BE2C (cell line): ENCODE results near the gene ZNF423.

Source experiments
- DNase-seq: peaks from one replicate; pipeline ENCODE4 v3.0.0-alpha.2; 2020
- H3K27me3 ChIP-seq: fragments of 250-450 bp; sonication (Bioruptor Pico); 2 replicates; pipeline ENCODE4 v1.5.1; 2020; ENCODE audit warnings: mild to moderate bottlenecking
- H3K36me3 ChIP-seq: fragments of 250-450 bp; sonication (Bioruptor Pico); 2 replicates; pipeline ENCODE4 v1.5.1; 2020; ENCODE audit warnings: mild to moderate bottlenecking
- H3K4me1 ChIP-seq: fragments of 250-450 bp; sonication (Bioruptor Pico); 2 replicates; pipeline ENCODE4 v1.5.1; 2020
- H3K4me3 ChIP-seq: 2 replicates; pipeline ENCODE4 v1.5.1; 2011; ENCODE audit warnings: low read depth, low read length
- H3K9me3 ChIP-seq: fragments of 250-450 bp; sonication (Bioruptor Pico); 2 replicates; pipeline ENCODE4 v1.5.1; 2020
- TF ChIP-seq, protein P1 (sequence below): IDR thresholded peaks from 2 replicates; pipeline ENCODE4 v1.5.1; 2012; ENCODE audit warnings: mild to moderate bottlenecking, low read depth, low read length

The ZNF423 gene

DNA sequence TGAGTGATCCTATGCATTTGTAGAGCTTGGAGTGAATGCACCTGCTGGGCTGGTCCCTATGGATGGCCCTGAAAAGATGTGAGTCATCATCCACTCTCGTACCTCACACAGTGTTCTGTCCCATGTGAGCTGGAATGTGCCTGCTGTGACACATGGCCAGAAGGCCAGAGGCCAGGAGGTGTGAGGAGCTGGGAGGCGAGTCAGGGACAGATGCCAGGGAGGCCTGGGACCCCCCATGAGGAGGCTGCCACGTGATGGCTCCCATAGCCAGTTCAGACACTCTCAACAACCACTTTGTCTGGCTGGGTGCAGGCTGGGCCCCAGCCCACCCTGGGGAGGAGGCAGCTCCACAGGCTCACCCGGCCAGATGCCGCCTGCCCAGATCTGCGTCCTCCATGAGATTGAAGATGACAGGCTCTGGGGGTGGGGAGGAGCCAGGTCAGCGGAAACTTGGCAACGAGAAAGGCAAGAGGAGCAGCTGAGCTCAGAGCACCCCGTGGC is 313.5 kb downstream of the ZNF423 start:
- TF ChIP-seq, protein P1, sequence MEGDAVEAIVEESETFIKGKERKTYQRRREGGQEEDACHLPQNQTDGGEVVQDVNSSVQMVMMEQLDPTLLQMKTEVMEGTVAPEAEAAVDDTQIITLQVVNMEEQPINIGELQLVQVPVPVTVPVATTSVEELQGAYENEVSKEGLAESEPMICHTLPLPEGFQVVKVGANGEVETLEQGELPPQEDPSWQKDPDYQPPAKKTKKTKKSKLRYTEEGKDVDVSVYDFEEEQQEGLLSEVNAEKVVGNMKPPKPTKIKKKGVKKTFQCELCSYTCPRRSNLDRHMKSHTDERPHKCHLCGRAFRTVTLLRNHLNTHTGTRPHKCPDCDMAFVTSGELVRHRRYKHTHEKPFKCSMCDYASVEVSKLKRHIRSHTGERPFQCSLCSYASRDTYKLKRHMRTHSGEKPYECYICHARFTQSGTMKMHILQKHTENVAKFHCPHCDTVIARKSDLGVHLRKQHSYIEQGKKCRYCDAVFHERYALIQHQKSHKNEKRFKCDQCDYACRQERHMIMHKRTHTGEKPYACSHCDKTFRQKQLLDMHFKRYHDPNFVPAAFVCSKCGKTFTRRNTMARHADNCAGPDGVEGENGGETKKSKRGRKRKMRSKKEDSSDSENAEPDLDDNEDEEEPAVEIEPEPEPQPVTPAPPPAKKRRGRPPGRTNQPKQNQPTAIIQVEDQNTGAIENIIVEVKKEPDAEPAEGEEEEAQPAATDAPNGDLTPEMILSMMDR: no peak
- H3K27me3 ChIP-seq: no peaks in the 10 kb centered on the region
- H3K4me3 ChIP-seq: no peak overlapping the region
- H3K36me3 ChIP-seq: no peaks in the 10 kb centered on the region
- peak; percentile 71 for DNase-seq
- H3K9me3 ChIP-seq: no peaks in the 10 kb centered on the region
- peaks cover 5% of the 10 kb centered on the region for H3K4me1 ChIP-seq

DNA sequence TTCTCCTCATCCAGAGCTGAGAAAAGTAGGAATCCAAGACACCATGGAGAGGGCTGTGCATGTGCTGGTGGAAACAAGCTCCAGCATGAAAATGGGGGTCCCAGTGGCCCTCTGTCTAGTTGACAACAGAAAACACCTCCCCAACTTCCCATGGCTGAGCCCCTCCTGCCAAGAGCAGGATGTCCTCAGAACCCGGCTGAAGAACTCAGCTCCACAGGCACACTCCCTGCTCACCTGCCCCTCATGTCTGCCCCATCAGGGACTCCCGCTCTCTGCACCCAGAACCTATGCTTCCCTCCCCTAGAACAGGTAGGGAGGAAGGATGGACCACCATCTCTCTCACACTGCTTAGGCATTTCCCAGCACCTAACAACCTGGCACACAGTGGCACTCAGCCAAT is 315.1 kb downstream of the ZNF423 start:
- H3K27me3 ChIP-seq: no peaks in the 10 kb centered on the region

DNA sequence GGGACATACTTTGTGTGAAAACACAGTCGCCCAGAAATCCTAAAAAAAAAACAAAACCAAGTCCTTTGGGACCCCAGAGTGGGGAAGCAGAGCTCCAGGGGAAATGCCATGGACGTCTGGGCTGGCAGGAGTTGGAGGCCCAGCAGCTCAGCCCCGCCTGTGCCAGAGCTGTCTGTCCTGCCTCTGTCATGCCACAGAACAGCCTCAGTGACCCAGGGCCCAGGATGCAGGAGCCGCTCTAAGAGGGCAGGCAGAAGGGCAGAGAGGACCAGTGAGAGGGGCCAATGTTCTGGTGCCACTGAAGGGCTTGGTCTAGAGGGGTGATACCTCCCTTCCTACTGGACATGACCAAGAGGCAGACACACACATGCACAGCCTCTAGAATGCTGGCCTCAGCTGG is 316.2 kb downstream of the ZNF423 start:
- H3K36me3 ChIP-seq: no peaks in the 10 kb centered on the region
- no peaks in the 10 kb centered on the region for H3K27me3 ChIP-seq
- H3K4me1 ChIP-seq: peaks cover 5% of the 10 kb centered on the region
- TF ChIP-seq, protein P1: no peak
- no peak overlapping the region for H3K4me3 ChIP-seq
- DNase-seq: no peak
- no peaks in the 10 kb centered on the region for H3K9me3 ChIP-seq

More for the DNA sequence above, 315.1 kb downstream of the ZNF423 start:
- DNase-seq: no peak
- H3K9me3 ChIP-seq: no peaks in the 10 kb centered on the region
- TF ChIP-seq, protein P1: no peak
- H3K36me3 ChIP-seq: no peaks in the 10 kb centered on the region
- no peak overlapping the region for H3K4me3 ChIP-seq
- peaks cover 5% of the 10 kb centered on the region for H3K4me1 ChIP-seq

DNA sequence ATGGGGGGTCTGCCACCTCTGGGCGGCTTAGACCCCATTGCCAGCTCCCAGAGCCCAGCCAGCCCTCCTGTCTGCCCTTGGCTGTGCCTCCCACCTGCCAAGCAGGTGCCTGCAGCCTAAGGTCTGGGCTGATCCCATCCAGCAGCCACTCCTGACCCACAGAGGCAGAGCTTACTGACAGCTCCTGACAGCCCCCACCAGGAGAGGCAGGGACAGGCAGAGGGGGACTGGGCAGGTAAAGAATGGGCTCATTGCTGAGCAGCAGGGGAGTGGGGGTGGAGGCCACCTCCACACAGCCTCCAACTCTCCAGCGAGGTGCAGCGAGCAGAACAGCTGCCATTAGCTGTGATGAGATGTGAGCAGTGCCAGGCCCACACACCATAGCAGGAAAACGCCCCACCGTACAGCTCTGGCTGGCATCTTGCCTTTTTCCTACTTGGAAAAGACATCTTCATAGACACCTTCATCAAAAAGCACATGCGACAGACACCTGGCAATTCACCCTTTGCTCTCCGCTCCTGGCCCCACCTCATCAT is 317.9 kb downstream of the ZNF423 start:
- no peak for DNase-seq
- no peaks in the 10 kb centered on the region for H3K27me3 ChIP-seq
- TF ChIP-seq, protein P1: no peak
- H3K4me3 ChIP-seq: no peak overlapping the region
- no peaks in the 10 kb centered on the region for H3K36me3 ChIP-seq
- peaks cover 3% of the 10 kb centered on the region for H3K4me1 ChIP-seq
- H3K9me3 ChIP-seq: no peaks in the 10 kb centered on the region

DNA sequence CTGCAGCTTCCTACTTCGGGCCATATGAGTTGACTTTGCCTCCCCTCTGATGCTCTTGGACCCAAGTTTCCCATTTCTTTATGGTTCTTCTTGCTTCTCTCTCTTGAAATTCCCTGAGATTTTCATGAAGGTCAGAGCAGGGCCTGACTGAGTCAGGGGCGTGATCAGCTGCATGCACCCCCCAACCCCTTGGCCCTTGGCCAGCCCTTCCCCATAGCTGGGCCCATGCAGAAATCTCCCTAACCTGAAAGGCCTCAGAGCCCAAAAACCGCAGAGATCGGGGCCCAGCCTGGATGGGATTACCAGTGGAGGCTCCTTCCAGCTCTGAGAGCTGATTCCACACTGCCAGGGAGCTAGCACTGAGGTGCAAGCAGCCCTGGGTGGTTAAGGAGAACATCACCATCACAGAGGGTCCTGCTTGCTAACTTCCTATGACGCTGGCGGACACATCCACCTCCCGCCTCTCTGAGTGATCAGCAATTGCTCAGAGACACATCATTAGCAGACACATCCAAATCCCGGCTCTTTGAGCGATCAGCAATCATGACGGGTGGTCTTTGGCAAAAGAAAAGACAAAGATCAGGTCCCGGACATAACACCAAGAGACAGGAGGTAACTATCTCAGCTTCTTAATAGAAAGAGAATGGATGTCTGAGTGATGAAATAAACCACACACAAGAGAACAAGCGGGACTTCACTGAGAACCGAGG is 320.9 kb downstream of the ZNF423 start:
- Histone ChIP-seq H3K4me3 (no peak overlapping the region), H3K4me1 (peaks cover 12% of the 10 kb centered on the region), H3K36me3 (no peaks in the 10 kb centered on the region), H3K27me3 (no peaks in the 10 kb centered on the region), H3K9me3 (no peaks in the 10 kb centered on the region)
- TF ChIP-seq, protein P1: no peak
- no peak for DNase-seq

DNA sequence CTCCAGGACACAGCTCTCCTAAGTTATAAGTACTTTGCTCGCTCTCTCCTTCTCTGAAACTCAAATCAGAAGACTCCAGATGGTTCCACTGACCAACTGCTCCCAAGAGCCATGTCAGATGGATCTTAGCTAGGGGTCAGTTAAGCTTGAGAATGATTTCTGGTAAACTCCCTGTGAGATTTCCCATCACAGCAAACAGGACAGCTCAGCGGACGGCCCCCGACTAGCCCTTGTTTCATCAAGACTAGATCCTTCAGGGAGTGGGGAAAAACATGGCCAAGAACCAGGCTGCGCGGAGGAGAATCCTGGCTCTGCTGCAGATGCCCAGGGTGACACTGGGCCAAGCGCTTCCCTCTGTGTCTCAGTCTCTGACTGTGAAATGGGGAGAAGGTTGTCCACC is 322.5 kb downstream of the ZNF423 start:
- Histone ChIP-seq H3K27me3 (no peaks in the 10 kb centered on the region), H3K4me3 (no peak overlapping the region), H3K36me3 (no peaks in the 10 kb centered on the region), H3K9me3 (no peaks in the 10 kb centered on the region), H3K4me1 (peaks cover 21% of the 10 kb centered on the region)
- TF ChIP-seq, protein P1: no peak
- DNase-seq: no peak
